BLaER1 treated with 17β-estradiol and CSF1 and Interleukin-3, amounts not matched to agents 10 nM and 100 nM (cell line): ENCODE results near the gene AP5Z1.

Experiments
- H3K27ac ChIP-seq, 11 experiments: shearing (Covaris generic); formaldehyde crosslinking; 2 replicates each; pipeline ENCODE4 v1.8.1; 2022
- H3K27me3 ChIP-seq, 11 experiments: shearing (Covaris generic); formaldehyde crosslinking; 2 replicates each; pipeline ENCODE4 v1.8.1; 2022
- H3K36me3 ChIP-seq, 11 experiments: shearing (Covaris generic); formaldehyde crosslinking; 2 replicates each; pipeline ENCODE4 v1.8.1; 2022
- H3K4me1 ChIP-seq, 10 experiments: shearing (Covaris generic); formaldehyde crosslinking; 2 replicates each; pipeline ENCODE4 v1.8.1; 2022
- H3K4me2 ChIP-seq, 11 experiments: shearing (Covaris generic); formaldehyde crosslinking; 2 replicates each; pipeline ENCODE4 v1.8.1; 2022
- H3K4me3 ChIP-seq, 10 experiments: shearing (Covaris generic); formaldehyde crosslinking; 2 replicates each; pipeline ENCODE4 v1.8.1; 2022
- H3K9ac ChIP-seq, 11 experiments: shearing (Covaris generic); formaldehyde crosslinking; 2 replicates each; pipeline ENCODE4 v1.8.1; 2022
- H3K9me3 ChIP-seq, 11 experiments: shearing (Covaris generic); formaldehyde crosslinking; replicated peaks in 1 of 11; 2 replicates each; pipeline ENCODE4 v1.8.1; 2022
- H4K20me1 ChIP-seq, 11 experiments: shearing (Covaris generic); formaldehyde crosslinking; 2 replicates each; pipeline ENCODE4 v1.8.1; 2022
- Cebpa-rat ChIP-seq, 11 experiments: shearing (Covaris generic); IDR thresholded peaks; 2 replicates each; pipeline ENCODE4 v1.8.1; 2022

The AP5Z1 gene

DNA sequence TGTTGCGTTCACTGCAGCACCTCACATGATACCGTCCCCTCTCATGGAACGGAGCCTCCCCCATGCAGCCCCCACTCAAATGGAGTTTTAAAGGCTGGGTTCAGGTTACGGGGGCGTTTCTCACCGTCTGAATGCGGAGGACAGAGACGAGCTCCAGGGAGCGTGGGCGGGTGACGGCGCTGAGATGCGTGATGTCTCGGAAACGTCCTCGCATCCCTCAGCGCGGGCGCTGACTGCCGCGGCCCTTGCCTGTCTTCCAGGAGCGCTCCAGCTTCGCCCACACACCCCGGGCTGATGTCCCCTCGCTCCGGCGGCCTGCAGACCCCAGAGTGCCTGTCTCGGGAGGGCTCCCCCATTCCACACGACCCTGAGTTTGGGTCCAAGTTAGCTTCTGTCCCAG is 16.6 kb upstream of the AP5Z1 start:
- Histone ChIP-seq H3K4me3 (no peak overlapping the region), H4K20me1 (peaks cover 9 to 39% (median 17%) of the 10 kb centered on the region in 11 experiments; a peak in 20 of 22 replicates), H3K4me1 (0 out of 20 replicates have a peak, but pooled peaks cover 0 to under 1% (median 0%) of the 10 kb centered on the region in 10 experiments), H3K4me2 (no peak overlapping the region), H3K27ac (no peak overlapping the region), H3K27me3 (no peaks in the 10 kb centered on the region), H3K9me3 (no peaks in the 10 kb centered on the region), H3K36me3 (peaks cover 97 to 100% (median 99%) of the 10 kb centered on the region in 11 experiments), H3K9ac (no peak overlapping the region)
- TF ChIP-seq Cebpa-rat (IDR thresholded peaks at IDR 0.05), result no peak

DNA sequence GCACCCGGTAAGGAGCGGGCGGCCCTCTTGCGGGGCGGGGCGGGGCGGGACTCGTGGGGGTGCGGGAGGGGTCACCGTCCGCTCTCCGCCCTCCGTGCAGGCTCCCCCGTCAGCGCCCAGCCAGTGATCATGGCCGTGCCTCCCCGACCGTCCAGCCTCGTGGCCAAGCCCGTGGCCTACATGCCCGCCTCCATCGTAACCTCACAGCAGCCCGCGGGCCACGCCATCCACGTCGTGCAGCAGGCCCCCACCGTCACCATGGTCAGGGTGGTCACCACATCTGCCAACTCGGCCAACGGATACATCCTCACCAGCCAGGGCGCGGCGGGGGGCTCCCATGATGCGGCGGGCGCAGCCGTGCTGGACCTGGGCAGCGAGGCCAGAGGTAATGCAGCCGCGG is 16.2 kb upstream of the AP5Z1 start:
- TF ChIP-seq Cebpa-rat (IDR thresholded peaks at IDR 0.05), result no peak
- Histone ChIP-seq H3K27me3 (no peaks in the 10 kb centered on the region), H3K27ac (no peak overlapping the region), H3K4me2 (no peak overlapping the region), H4K20me1 (peaks cover 6 to 39% (median 16%) of the 10 kb centered on the region in 11 experiments; a peak in 19 of 22 replicates), H3K4me1 (no peaks in the 10 kb centered on the region), H3K4me3 (no peak overlapping the region), H3K9ac (no peak overlapping the region), H3K9me3 (no peaks in the 10 kb centered on the region), H3K36me3 (peaks cover 97 to 100% (median 100%) of the 10 kb centered on the region in 11 experiments)

DNA sequence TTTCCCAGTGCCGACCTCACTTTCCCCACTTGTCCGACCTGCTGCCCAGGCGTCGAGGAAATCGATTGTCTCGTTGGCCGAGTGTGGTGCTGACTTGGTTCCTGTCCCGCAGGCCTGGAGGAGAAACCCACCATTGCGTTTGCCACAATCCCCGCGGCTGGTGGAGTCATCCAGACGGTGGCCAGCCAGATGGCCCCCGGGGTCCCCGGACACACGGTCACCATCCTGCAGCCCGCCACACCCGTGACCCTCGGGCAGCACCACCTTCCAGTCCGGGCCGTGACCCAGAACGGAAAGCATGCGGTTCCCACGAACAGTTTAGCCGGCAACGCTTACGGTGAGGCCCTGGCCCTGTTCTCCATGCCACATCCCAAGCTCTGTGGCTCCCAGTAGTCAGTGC is 14.5 kb upstream of the AP5Z1 start:
- Histone ChIP-seq H3K27me3 (no peaks in the 10 kb centered on the region), H3K4me2 (no peak overlapping the region), H3K27ac (no peak overlapping the region), H3K4me3 (no peak overlapping the region), H3K9me3 (no peaks in the 10 kb centered on the region), H3K9ac (no peak overlapping the region), H3K4me1 (no peaks in the 10 kb centered on the region), H4K20me1 (peaks cover 16 to 52% (median 26%) of the 10 kb centered on the region in 11 experiments; a peak in 14 of 22 replicates), H3K36me3 (peaks cover 97 to 100% (median 100%) of the 10 kb centered on the region in 11 experiments)
- TF ChIP-seq Cebpa-rat (IDR thresholded peaks at IDR 0.05), result no peak

DNA sequence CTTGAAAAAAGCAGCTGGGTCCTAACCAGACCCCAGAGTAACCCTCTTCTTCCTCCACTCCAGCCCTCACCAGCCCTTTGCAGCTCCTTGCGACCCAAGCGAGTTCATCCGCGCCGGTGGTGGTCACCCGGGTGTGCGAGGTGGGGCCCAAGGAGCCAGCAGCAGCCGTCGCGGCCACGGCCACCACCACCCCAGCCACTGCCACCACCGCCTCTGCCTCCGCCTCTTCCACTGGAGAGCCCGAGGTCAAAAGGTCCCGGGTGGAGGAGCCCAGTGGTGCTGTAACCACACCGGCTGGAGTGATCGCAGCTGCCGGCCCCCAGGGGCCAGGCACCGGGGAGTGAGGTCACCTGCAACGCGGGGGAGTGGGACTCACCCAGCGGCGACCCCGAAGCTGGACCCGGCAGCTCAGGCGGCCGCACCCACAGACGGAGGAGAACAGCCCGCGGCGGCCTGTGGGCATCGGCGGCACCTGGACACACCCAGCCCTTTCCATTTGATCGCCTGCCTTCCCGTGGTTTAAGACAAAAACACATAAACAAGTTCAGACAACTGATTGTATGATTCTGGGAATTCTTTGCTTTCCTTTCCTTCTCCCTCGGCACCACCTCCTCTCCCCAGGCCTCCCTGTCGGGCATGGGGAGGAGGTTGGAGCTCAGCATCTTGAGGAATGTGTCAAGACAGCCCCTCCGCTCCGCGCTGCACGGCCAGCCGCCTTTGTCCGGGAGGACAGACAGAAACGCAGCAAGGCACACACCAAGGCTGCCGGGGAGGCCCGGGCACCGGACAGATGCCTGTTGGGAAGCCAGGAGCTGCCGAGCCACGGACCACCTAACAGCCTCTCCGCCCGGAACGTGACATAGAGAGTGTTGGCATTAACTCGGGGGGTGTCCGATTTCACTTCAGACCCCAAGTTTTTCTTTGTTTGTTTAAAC is 13.0 kb upstream of the AP5Z1 start:
- H3K36me3 ChIP-seq, result peaks cover 95 to 100% (median 100%) of the 10 kb centered on the region in 11 experiments
- H3K27me3 ChIP-seq, result no peaks in the 10 kb centered on the region
- no peaks in the 10 kb centered on the region for H3K4me1 ChIP-seq
- H4K20me1 ChIP-seq, result peaks cover 16 to 61% (median 34%) of the 10 kb centered on the region in 11 experiments; a peak in 15 of 22 replicates
- H3K9me3 ChIP-seq, result no peaks in the 10 kb centered on the region
- no peak overlapping the region for H3K9ac ChIP-seq
- no peak for TF ChIP-seq Cebpa-rat (IDR thresholded peaks at IDR 0.05)
- H3K27ac ChIP-seq, result no peak overlapping the region
- H3K4me3 ChIP-seq, result no peak overlapping the region
- H3K4me2 ChIP-seq, result no peak overlapping the region

DNA sequence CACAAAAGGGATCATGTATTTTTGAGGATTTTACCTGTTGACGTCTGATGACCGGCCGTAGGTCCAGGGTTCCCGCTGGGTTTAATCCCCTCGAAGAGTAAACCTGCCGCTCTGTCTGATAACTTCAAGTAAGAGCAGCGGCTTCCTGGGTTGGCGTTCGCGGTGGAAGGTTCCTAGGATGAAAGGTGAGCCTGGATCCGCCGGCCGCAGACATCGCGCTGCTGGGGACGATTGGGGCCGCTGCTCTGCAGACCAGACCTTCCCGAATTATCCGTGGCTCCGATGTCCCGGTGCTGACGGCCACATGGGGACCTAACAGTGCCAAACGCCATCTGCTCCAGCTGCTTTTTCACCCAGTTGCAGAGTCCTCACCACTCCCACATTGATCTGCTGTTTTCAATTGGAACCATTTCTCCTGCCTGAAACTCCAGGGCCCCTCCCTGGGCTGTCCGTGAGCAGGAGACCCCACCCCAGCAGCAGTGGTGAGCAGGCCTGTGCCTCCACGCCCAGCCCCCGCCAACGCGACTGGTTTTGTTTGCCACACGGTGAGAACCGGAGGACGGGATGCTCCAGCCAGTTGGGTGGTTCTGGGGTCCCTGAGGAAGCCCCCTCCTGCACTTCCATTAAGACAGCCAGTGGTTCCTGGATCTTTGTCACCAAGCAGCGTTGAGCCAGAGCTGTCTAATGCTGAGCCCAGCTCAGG is 12.2 kb upstream of the AP5Z1 start:
- no peaks in the 10 kb centered on the region for H3K4me1 ChIP-seq
- H3K4me3 ChIP-seq, result no peak overlapping the region
- H4K20me1 ChIP-seq, result peaks cover 16 to 61% (median 37%) of the 10 kb centered on the region in 11 experiments; a peak in 15 of 22 replicates
- peaks cover 90 to 97% (median 95%) of the 10 kb centered on the region in 11 experiments for H3K36me3 ChIP-seq
- no peaks in the 10 kb centered on the region for H3K27me3 ChIP-seq
- TF ChIP-seq Cebpa-rat (IDR thresholded peaks at IDR 0.05), result no peak
- no peak overlapping the region for H3K4me2 ChIP-seq
- H3K27ac ChIP-seq, result no peak overlapping the region
- H3K9ac ChIP-seq, result no peak overlapping the region
- no peaks in the 10 kb centered on the region for H3K9me3 ChIP-seq

DNA sequence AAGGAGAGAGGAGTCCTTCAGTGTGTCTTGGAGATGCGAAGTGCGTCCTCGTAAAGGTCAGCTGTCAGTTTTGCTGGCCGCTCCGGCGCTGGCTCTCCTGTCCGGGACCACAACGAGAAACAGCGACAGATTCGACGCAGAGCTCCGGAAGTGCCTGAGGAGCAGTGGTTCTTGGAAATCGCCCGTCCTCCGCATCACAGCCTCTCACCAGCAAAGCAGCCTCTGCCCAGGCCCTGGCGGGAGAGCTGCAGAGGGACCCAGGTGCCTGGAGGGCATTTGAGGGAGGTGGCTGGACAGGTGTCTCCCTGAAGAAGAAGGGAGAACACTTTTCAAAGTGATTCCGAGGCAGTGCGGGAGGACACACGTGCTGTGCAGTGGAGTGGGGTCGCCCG is 11.6 kb upstream of the AP5Z1 start:
- Histone ChIP-seq H3K9me3 (no peaks in the 10 kb centered on the region), H3K36me3 (peaks cover 85 to 96% (median 90%) of the 10 kb centered on the region in 11 experiments), H3K4me2 (no peak overlapping the region), H3K9ac (no peak overlapping the region), H3K27ac (no peak overlapping the region), H3K4me1 (no peaks in the 10 kb centered on the region), H4K20me1 (peaks cover 16 to 65% (median 37%) of the 10 kb centered on the region in 11 experiments; a peak in 15 of 22 replicates), H3K4me3 (no peak overlapping the region), H3K27me3 (no peaks in the 10 kb centered on the region)
- TF ChIP-seq Cebpa-rat (IDR thresholded peaks at IDR 0.05), result no peak

DNA sequence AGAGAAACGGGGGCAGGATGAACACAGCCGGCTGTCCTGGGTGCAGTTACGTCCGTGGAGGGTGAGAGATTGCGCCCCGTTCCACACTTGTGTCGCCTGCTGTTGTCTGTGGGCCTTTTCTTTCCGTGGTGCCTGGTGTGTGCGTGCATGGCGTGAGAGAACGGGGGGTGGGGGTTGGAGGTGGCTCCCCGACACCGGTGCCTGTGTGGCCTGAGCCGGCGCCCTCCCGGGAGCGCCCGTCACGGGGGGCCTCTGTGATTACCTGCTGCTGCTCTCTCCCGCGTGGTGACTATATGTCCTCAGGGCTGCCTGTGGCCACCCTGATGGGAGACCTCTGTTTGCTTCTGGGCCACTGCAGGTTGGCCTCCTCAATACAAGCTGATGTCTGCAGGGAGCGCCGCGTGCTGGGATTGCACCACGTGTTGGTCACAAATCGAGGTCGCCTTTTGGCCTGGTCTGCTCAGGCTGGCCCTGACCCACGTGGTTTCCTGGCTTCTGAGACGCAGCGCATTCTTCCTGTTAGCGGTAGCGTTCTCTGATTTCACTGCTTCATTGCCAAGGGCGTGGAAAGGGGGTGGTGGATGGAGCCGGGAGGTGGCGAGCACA is 10.9 kb upstream of the AP5Z1 start:
- peaks cover 79 to 95% (median 83%) of the 10 kb centered on the region in 11 experiments for H3K36me3 ChIP-seq
- no peak overlapping the region for H3K4me2 ChIP-seq
- H3K4me1 ChIP-seq, result no peaks in the 10 kb centered on the region
- no peak overlapping the region for H3K4me3 ChIP-seq
- H3K27ac ChIP-seq, result no peak overlapping the region
- H3K9me3 ChIP-seq, result no peaks in the 10 kb centered on the region
- no peak for TF ChIP-seq Cebpa-rat (IDR thresholded peaks at IDR 0.05)
- H4K20me1 ChIP-seq, result peaks cover 16 to 72% (median 44%) of the 10 kb centered on the region in 11 experiments; a peak in 16 of 22 replicates
- no peaks in the 10 kb centered on the region for H3K27me3 ChIP-seq
- no peak overlapping the region for H3K9ac ChIP-seq

DNA sequence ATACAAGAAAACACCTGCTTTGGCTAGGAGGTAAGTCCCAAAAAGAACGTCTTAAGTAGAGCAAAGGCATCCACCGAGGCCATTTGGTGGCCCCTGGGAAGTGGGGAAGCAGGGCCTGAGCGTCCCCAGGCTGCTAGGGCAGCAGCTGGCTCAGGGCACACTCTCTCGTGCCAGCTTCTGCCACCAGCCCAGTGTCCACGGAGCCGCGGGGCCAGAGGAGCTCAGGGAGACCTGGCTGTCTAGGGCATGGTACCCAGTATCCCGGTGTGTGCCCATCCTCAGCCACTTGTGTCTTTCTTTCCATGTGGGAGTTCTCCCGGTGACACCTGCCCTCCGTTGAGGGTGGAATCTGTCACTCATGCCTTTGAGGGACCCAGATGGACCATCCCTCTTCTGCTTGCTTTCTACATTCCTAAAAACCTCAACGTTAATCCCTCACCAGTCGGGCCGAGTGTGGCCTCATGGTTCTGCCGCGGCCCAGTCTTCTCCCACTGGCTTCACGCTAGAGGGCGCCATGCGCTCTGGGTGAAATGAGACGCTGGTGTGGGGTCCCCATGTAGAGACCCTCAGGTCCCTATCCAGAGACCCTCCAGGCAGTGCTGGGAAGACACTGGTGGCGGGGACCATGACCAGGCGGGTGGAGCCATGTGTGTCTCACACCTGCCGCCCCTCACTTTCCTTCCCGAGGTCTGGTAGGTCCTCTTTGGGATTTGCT is 9.5 kb upstream of the AP5Z1 start:
- Histone ChIP-seq H3K27ac (no peak overlapping the region), H4K20me1 (peaks cover 16 to 73% (median 44%) of the 10 kb centered on the region in 11 experiments; a peak in 16 of 22 replicates), H3K9me3 (no peaks in the 10 kb centered on the region), H3K4me1 (0 out of 20 replicates have a peak, but pooled peaks cover 0 to 3% (median 0%) of the 10 kb centered on the region in 10 experiments), H3K4me3 (no peak overlapping the region), H3K9ac (peak overlapping the region in 1 of 11 experiments; percentile 14; a peak in 1 of 22 replicates), H3K4me2 (no peak overlapping the region), H3K27me3 (no peaks in the 10 kb centered on the region), H3K36me3 (peaks cover 66 to 81% (median 70%) of the 10 kb centered on the region in 11 experiments)
- TF ChIP-seq Cebpa-rat (IDR thresholded peaks at IDR 0.05), result no peak
